CD8-positive, alpha-beta memory T cell (primary cell): Measurements from ENCODE around the gene B4GALNT2. TPM values are rescaled to one million over a fixed set of nuclear protein-coding genes. Genes with fewer than 3 reads are reported as not detected.
"Not testable (repeated sequence)": the region's sequence is repeated elsewhere in the genome, so short reads cannot be mapped to it uniquely, and the experiment has no call there.

Experiments used
- CTCF ChIA-PET: fragments of 350-600 bp; sonication (Branson Sonifier 250); formaldehyde crosslinking; loops from one replicate; lab custom pipeline; 2021; ENCODE audit warnings: antibody characterized with exemption; lab: Charles Lee
- POLR2A ChIA-PET: fragments of 350-600 bp; sonication (Branson Sonifier 250); formaldehyde crosslinking; loops from one replicate; lab custom pipeline; 2021; ENCODE audit warnings: antibody characterized with exemption; lab: Charles Lee
- DNase-seq, 5 donors: peaks; one replicate each; pipeline versions ENCODE4 v3.0.0 to v3.0.0-alpha.2; 2020 to 2022; ENCODE audit warnings: mixed read lengths in 1 of 5
- H3K27ac ChIP-seq: one replicate; pipeline ENCODE4 v1.7.0; 2013; ENCODE audit warnings: low read depth, mild to moderate bottlenecking, low read length, moderate library complexity
- H3K27me3 ChIP-seq: 2 replicates; pipeline ENCODE4 v1.7.0; 2013; ENCODE audit warnings: low read length, mild to moderate bottlenecking; ENCODE audit not compliant: insufficient read depth, poor library complexity, severe bottlenecking
- H3K36me3 ChIP-seq: 2 replicates; pipeline ENCODE4 v1.7.0; 2013; ENCODE audit warnings: mild to moderate bottlenecking, low read length, moderate library complexity; ENCODE audit not compliant: insufficient read depth
- H3K4me1 ChIP-seq: 2 replicates; pipeline ENCODE4 v1.7.0; 2013; ENCODE audit warnings: mild to moderate bottlenecking, low read length, moderate library complexity; ENCODE audit not compliant: insufficient read depth
- H3K4me3 ChIP-seq: 2 replicates; pipeline ENCODE4 v1.7.0; 2013; ENCODE audit warnings: mild to moderate bottlenecking, low read length
- H3K9me3 ChIP-seq: 2 replicates; pipeline ENCODE4 v1.7.0; 2013; ENCODE audit warnings: mild to moderate bottlenecking, low read length
- H3K27ac Mint-ChIP-seq, 8 donors: one replicate each; pipeline ENCODE4 v1.8.0; 2020 to 2021; ENCODE audit warnings: mixed read lengths in 8 of 8, mild to moderate bottlenecking in 6 of 8, inconsistent platforms in 3 of 8, moderate library complexity in 3 of 8
- H3K27me3 Mint-ChIP-seq, 2 donors: one replicate each; pipeline ENCODE4 v1.8.0; 2020 to 2021; ENCODE audit warnings: mixed read lengths in 2 of 2, mild to moderate bottlenecking in 1 of 2, moderate library complexity in 1 of 2
- H3K36me3 Mint-ChIP-seq, 3 donors: one replicate each; pipeline ENCODE4 v1.8.0; 2020 to 2021; ENCODE audit warnings: mixed read lengths in 3 of 3, inconsistent platforms in 1 of 3, mild to moderate bottlenecking in 1 of 3
- H3K4me1 Mint-ChIP-seq, 3 donors: one replicate each; pipeline ENCODE4 v1.8.0; 2020 to 2021; ENCODE audit warnings: mixed read lengths in 3 of 3, inconsistent platforms in 1 of 3, mild to moderate bottlenecking in 1 of 3
- H3K4me3 Mint-ChIP-seq, 7 donors: one replicate each; pipeline ENCODE4 v1.8.0; 2020 to 2021; ENCODE audit warnings: mixed read lengths in 7 of 7, mild to moderate bottlenecking in 6 of 7, moderate library complexity in 4 of 7, inconsistent platforms in 2 of 7
- H3K9me3 Mint-ChIP-seq, 5 donors: one replicate each; pipeline ENCODE4 v1.8.0; 2020 to 2022; ENCODE audit warnings: mixed read lengths in 5 of 5, mild to moderate bottlenecking in 3 of 5, moderate library complexity in 2 of 5, inconsistent platforms in 1 of 5
- polyA plus RNA-seq: library from polyadenylated mRNA; unstranded; fragments of 300-500 nt; fragmentation: Illumina TruSeq; gene quantifications from one replicate; pipeline ENCODE4 v1.2.3, GENCODE V29; 2021
- total RNA-seq, 2 experiments: library from RNA; stranded (reverse); gene quantifications; one replicate each; pipeline ENCODE4 v1.2.3, GENCODE V29; 2021

The B4GALNT2 gene, protein sequence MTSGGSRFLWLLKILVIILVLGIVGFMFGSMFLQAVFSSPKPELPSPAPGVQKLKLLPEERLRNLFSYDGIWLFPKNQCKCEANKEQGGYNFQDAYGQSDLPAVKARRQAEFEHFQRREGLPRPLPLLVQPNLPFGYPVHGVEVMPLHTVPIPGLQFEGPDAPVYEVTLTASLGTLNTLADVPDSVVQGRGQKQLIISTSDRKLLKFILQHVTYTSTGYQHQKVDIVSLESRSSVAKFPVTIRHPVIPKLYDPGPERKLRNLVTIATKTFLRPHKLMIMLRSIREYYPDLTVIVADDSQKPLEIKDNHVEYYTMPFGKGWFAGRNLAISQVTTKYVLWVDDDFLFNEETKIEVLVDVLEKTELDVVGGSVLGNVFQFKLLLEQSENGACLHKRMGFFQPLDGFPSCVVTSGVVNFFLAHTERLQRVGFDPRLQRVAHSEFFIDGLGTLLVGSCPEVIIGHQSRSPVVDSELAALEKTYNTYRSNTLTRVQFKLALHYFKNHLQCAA
- not detected for total RNA-seq
- not detected for polyA plus RNA-seq

DNA sequence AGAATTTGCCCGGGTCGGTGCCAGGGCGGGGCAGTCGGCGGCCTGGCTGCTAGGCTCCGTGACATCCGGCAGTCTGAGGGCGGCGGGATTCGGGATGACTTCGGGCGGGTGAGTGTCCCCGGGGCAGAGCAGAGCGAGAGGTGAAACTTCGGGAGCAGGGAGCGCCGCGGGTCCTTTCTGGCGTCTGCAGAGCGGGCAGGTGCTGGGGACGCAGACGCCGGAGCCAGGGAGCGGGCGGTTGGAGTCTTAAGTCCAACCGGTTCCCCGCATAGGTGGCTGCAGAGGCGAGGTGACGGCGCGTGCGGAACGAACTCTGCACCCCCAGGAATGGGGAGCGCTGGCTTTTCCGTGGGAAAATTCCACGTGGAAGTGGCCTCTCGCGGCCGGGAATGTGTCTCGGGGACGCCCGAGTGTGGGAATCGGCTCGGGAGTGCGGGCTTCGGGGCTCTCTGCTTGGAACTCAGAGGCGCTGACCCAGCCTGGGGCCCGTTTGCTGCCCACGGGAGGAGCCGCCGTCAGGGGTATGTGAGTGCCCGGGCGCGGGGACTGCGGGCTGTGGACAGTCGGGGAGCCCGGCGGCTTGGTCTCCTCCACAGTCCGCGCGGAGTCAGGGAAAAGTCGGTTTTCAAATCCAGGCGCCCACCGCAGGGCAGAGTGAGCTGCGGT, at the start of gene B4GALNT2:
B4GALNT2 (plus strand) TSS at position 71 of the 666 bp plus-strand sequence; CDS start at position 95, 24 bp downstream.
- Histone ChIP-seq H3K9me3 (no peaks in the 10 kb centered on the region), H3K36me3 (no peaks in the 10 kb centered on the region), H3K27ac (no peak within 1 kb of the TSS), H3K4me1 (no peaks in the 10 kb centered on the region), H3K27me3 (peaks cover 16% of the 10 kb centered on the region), H3K4me3 (no peak within 1 kb of the TSS)
- peak within 1 kb of the TSS; percentile 38 to 71 (median 59) for H3K4me3 Mint-ChIP-seq
- no peaks in the 10 kb centered on the region for H3K36me3 Mint-ChIP-seq
- H3K27me3 Mint-ChIP-seq: peaks cover 30 to 64% of the 10 kb centered on the region in 2 donors
- peak in 1 of 5 donors; percentile 4 for DNase-seq
- H3K9me3 Mint-ChIP-seq: no peaks in the 10 kb centered on the region
- ChIA-PET POLR2A (no interaction called here), CTCF (no interaction called here)
- peaks cover 7 to 9% (median 7%) of the 10 kb centered on the region in 3 donors for H3K4me1 Mint-ChIP-seq
- peak within 1 kb of the TSS in 2 of 8 donors; percentile 39 to 63 for H3K27ac Mint-ChIP-seq

DNA sequence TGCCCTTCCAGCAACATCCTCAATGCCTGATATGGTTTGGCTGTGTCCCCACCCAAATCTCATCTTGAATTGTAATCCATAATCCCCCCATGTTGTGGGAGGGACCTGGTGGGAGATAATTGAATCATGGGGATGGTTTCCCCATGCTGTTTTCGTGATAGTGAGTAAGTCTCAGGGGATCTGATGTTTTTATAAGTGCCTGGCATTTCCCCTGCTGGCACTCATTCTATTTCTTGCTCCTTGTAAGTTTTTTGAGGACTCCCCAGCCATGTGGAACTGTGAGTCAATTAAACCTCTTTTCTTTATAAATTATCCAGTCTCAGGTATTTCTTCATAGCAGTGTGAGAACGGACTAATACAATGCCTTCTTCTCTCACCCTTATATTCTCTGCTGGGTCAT, 47.5 kb upstream of the B4GALNT2 start:
- H3K36me3 Mint-ChIP-seq, CTCF ChIA-PET, POLR2A ChIA-PET, H3K36me3 ChIP-seq, H3K4me1 ChIP-seq, H3K4me3 Mint-ChIP-seq, H3K4me1 Mint-ChIP-seq, H3K9me3 ChIP-seq, DNase-seq, H3K27ac ChIP-seq, H3K27ac Mint-ChIP-seq, H3K27me3 ChIP-seq, H3K4me3 ChIP-seq, H3K9me3 Mint-ChIP-seq: not testable (repeated sequence)
- H3K27me3 Mint-ChIP-seq: peaks cover 12 to 48% of the 10 kb centered on the region in 2 donors

DNA sequence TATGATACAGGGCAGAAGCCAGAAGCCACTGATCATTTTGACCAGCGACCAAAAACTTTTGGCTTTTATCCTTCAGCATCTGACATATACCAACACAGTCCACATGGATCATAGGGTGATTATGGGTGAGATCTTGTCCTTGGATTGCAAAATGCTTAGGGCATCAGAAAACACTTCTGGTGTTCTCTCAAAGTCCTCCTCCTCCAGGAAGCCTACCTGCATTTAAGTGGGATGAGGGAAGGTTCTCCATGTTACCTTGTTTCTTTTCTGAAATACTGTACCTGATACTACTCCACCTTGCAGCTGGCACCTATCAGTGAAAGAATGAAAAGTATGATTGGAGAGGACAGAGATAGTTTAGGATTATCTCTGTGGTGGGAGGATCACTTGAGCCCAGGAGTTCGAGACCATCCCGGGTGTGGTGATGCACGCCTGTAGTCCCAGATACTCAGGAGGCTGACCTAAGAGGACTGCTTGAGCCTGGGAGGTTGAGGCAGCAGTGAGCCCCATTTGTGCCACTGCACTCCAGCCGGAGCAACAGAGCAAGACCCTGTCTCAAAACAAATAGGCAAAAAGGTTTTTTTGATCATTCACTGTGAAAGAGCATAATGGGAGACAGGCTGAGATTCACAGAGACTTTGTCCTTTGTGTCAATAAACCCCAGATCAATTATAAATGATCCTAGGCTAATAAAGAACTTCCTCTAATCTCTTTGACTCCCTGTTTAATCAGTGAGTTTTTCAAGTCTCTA, 46.8 kb upstream of the B4GALNT2 start:
- Mint-ChIP-seq H3K27ac (no peak overlapping the region), H3K27me3 (peaks cover 12 to 48% of the 10 kb centered on the region in 2 donors), H3K9me3 (no peaks in the 10 kb centered on the region), H3K4me3 (no peak overlapping the region), H3K36me3 (no peaks in the 10 kb centered on the region), H3K4me1 (peaks cover 4 to 8% (median 5%) of the 10 kb centered on the region in 3 donors)
- no peak overlapping the region for H3K27ac ChIP-seq
- no peak overlapping the region for H3K4me3 ChIP-seq
- CTCF ChIA-PET: no interaction called here
- DNase-seq: no peak
- H3K36me3 ChIP-seq: no peaks in the 10 kb centered on the region
- no peaks in the 10 kb centered on the region for H3K27me3 ChIP-seq
- H3K4me1 ChIP-seq: no peaks in the 10 kb centered on the region
- POLR2A ChIA-PET: no interaction called here
- H3K9me3 ChIP-seq: no peaks in the 10 kb centered on the region

DNA sequence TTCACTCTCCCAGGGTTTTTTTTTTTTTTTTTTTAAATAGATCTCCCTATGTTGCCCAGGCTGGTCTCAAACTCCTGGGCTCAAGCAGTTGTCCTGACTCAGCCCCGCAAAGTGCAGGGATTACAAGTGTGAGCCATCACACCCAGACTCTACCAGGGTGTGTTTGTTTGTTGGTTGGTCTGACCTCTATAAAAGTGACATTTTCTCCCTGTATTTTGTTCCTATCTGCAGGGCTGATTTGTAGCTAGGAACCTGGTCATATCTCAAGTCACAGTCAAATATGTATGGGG, 46.3 kb upstream of the B4GALNT2 start:
- no peaks in the 10 kb centered on the region for H3K36me3 ChIP-seq
- no peak overlapping the region for H3K4me3 ChIP-seq
- Mint-ChIP-seq H3K27me3 (peaks cover 12 to 45% of the 10 kb centered on the region in 2 donors), H3K36me3 (no peaks in the 10 kb centered on the region), H3K27ac (peak overlapping the region in 1 of 8 donors; percentile 8), H3K9me3 (no peaks in the 10 kb centered on the region), H3K4me3 (no peak overlapping the region), H3K4me1 (peaks cover 4 to 8% (median 5%) of the 10 kb centered on the region in 3 donors)
- H3K9me3 ChIP-seq: no peaks in the 10 kb centered on the region
- CTCF ChIA-PET: no interaction called here
- no peaks in the 10 kb centered on the region for H3K4me1 ChIP-seq
- no peak overlapping the region for H3K27ac ChIP-seq
- POLR2A ChIA-PET: no interaction called here
- H3K27me3 ChIP-seq: no peaks in the 10 kb centered on the region
- DNase-seq: no peak

DNA sequence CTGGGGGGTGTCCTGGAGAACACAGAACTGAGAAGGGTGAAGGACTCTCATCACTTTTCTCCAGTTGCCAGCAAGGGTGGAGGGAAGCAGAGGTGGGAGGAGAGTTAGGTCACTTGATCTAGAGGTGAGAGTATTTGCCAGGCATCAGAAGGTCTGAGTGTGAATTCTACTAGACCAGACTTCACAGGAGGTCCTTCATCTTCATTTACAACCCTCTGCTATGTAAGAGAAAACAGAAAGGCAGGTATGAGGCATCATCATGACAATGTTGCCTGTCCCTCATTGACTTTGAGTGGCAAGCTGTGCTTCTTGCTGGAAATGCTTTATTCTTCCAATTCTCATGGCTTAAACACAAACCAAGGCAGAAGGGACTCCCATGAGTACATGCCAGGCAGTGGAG, 45.9 kb upstream of the B4GALNT2 start:
- CTCF ChIA-PET: no interaction called here
- POLR2A ChIA-PET: no interaction called here

DNA sequence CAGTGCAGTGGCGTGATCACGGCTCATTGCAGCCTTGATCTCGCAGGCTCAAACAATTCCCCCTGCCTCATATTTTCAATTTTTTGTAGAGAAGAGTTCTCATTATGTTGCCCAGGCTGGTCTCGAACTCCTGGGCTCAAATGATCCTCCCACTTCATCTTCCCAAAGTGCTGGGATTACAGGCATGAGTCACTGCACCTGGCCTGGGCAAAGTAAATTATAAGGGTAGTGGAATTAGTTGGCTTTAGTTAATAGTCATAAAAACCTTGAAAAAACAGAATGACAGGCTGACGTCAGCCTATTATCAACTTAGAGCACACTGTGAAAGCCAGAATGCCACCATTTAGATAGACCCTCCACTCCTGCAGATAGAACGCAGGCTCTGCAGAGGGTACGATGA, 43.5 kb upstream of the B4GALNT2 start:
- Mint-ChIP-seq H3K9me3 (no peaks in the 10 kb centered on the region), H3K4me1 (peaks cover 4 to 8% (median 5%) of the 10 kb centered on the region in 3 donors), H3K36me3 (no peaks in the 10 kb centered on the region), H3K4me3 (no peak overlapping the region), H3K27me3 (peaks cover 7 to 36% of the 10 kb centered on the region in 2 donors), H3K27ac (no peak overlapping the region)
- H3K27ac ChIP-seq: no peak overlapping the region
- H3K4me3 ChIP-seq: no peak overlapping the region
- H3K9me3 ChIP-seq: no peaks in the 10 kb centered on the region
- H3K27me3 ChIP-seq: no peaks in the 10 kb centered on the region
- CTCF ChIA-PET: no interaction called here
- DNase-seq: no peak
- H3K4me1 ChIP-seq: no peaks in the 10 kb centered on the region
- POLR2A ChIA-PET: no interaction called here
- H3K36me3 ChIP-seq: no peaks in the 10 kb centered on the region

More for the DNA sequence above, 45.9 kb upstream of the B4GALNT2 start:
- Histone ChIP-seq H3K27ac (no peak overlapping the region), H3K36me3 (no peaks in the 10 kb centered on the region), H3K9me3 (no peaks in the 10 kb centered on the region), H3K4me1 (no peaks in the 10 kb centered on the region), H3K27me3 (no peaks in the 10 kb centered on the region), H3K4me3 (no peak overlapping the region)
- H3K27ac Mint-ChIP-seq: peak overlapping the region in 4 of 8 donors; percentile 8 to 52 (median 29)
- H3K27me3 Mint-ChIP-seq: peaks cover 12 to 43% of the 10 kb centered on the region in 2 donors
- no peak for DNase-seq
- peaks cover 4 to 8% (median 5%) of the 10 kb centered on the region in 3 donors for H3K4me1 Mint-ChIP-seq
- no peaks in the 10 kb centered on the region for H3K36me3 Mint-ChIP-seq
- no peaks in the 10 kb centered on the region for H3K9me3 Mint-ChIP-seq
- H3K4me3 Mint-ChIP-seq: peak overlapping the region in 1 of 7 donors; percentile 32

DNA sequence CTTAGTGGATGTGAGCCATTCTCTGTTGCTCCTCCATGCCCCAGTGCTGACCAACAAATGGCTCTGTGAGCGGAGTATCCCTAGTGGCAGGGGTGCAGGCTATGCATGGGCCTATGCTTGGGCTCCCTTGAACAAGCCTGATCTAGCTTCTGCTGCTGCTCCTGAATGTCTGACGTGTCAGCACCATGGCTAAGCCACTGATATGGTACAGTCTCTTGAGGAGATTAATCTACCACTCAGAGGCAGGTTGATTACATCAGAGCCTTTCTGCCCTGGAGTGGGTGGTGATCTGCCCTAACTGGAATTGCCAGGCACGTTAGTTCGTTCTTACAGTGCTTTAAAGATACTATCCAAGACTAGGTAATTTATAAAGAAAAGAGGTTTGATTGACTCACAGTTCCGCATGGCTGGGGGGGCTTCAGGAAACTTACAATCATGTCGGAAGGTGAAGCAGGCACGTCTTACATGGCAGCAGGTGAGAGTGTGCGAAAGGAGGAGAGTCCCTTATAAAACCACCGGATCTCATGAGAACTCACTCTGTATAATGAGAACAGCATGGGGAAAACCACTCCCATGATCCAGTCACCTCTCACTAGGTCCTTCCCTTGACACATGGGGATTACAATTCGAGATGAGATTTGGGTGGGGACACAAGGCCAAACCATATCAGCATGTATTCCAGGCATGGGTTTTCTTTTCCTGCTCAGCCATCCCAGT, 41.5 kb upstream of the B4GALNT2 start:
- no peaks in the 10 kb centered on the region for H3K9me3 Mint-ChIP-seq
- H3K36me3 Mint-ChIP-seq: no peaks in the 10 kb centered on the region
- H3K27me3 Mint-ChIP-seq: peaks cover 7 to 24% of the 10 kb centered on the region in 2 donors
- Histone ChIP-seq H3K27me3 (no peaks in the 10 kb centered on the region), H3K27ac (no peak overlapping the region), H3K9me3 (no peaks in the 10 kb centered on the region), H3K4me1 (no peaks in the 10 kb centered on the region), H3K36me3 (no peaks in the 10 kb centered on the region), H3K4me3 (no peak overlapping the region)
- POLR2A ChIA-PET: no interaction called here
- peaks cover 4 to 8% (median 5%) of the 10 kb centered on the region in 3 donors for H3K4me1 Mint-ChIP-seq
- H3K4me3 Mint-ChIP-seq: no peak overlapping the region
- H3K27ac Mint-ChIP-seq: no peak overlapping the region
- no peak for DNase-seq
- CTCF ChIA-PET: no interaction called here
